Neural cell (in vitro differentiated cells): Measurements from ENCODE around the gene SFR1. TPM values are rescaled to one million over a fixed set of nuclear protein-coding genes. Genes with fewer than 3 reads are reported as not detected.

Experiments used
- H2AFZ ChIP-seq: fragments of 200-600, 300-800 bp; sonication (generic), shearing (Covaris generic); 2 replicates; pipeline ENCODE4 v1.6.0; 2014; ENCODE audit warnings: low read depth, mild to moderate bottlenecking, antibody characterized with exemption, low read length, moderate library complexity
- H3F3A ChIP-seq: fragments of 200-600 bp; shearing (Covaris generic); 2 replicates; pipeline ENCODE4 v1.6.1; 2016; ENCODE audit warnings: mild to moderate bottlenecking, moderate library complexity, mixed read lengths, antibody characterized with exemption, low read length; ENCODE audit not compliant: insufficient read depth, poor library complexity, severe bottlenecking
- H3K27ac ChIP-seq: fragments of 200-600, 300-800 bp; sonication (generic), shearing (Covaris generic); 2 replicates; pipeline ENCODE4 v1.5.1; 2014; ENCODE audit warnings: mild to moderate bottlenecking, low read length, moderate library complexity
- H3K27me3 ChIP-seq: fragments of 300-800, 200-600 bp; sonication (generic), shearing (Covaris generic); 2 replicates; pipeline ENCODE4 v1.6.0; 2014; ENCODE audit warnings: mild to moderate bottlenecking, low read depth, low read length, moderate library complexity; ENCODE audit not compliant: insufficient read depth
- H3K36me3 ChIP-seq: fragments of 300-800, 200-600 bp; sonication (generic), shearing (Covaris generic); 2 replicates; pipeline ENCODE4 v1.5.1; 2014; ENCODE audit warnings: mild to moderate bottlenecking, antibody characterized with exemption, low read length, moderate library complexity; ENCODE audit not compliant: insufficient read depth
- H3K4me2 ChIP-seq: fragments of 300-800, 200-600 bp; sonication (generic), shearing (Covaris generic); 2 replicates; pipeline ENCODE4 v1.6.0; 2014; ENCODE audit warnings: mild to moderate bottlenecking, low read length
- H3K4me3 ChIP-seq: fragments of 300-800, 200-600 bp; sonication (generic), shearing (Covaris generic); 2 replicates; pipeline ENCODE4 v1.5.1; 2014; ENCODE audit warnings: mild to moderate bottlenecking, low read length, moderate library complexity
- H3K79me2 ChIP-seq: fragments of 200-600 bp; shearing (Covaris generic); replicated peaks from 2 replicates; pipeline ENCODE4 v1.6.0; 2014; ENCODE audit warnings: mild to moderate bottlenecking, low read length, moderate library complexity; ENCODE audit not compliant: insufficient read depth
- H3K9ac ChIP-seq: fragments of 300-800, 200-600 bp; sonication (generic), shearing (Covaris generic); 2 replicates; pipeline ENCODE4 v1.6.1; 2016; ENCODE audit warnings: mild to moderate bottlenecking, low read length, mixed read lengths
- H3K9me2 ChIP-seq: fragments of 200-600 bp; shearing (Covaris generic); 2 replicates; pipeline ENCODE4 v1.6.1; 2016; ENCODE audit warnings: mild to moderate bottlenecking, low read length, mixed read lengths; ENCODE audit not compliant: insufficient read depth
- H3K9me3 ChIP-seq: fragments of 200-600, 300-800 bp; sonication (generic), shearing (Covaris generic); 2 replicates; pipeline ENCODE4 v1.6.1; 2016; ENCODE audit warnings: mild to moderate bottlenecking, mixed run types, low read length, moderate library complexity, mixed read lengths
- H4K20me1 ChIP-seq: fragments of 200-600 bp; shearing (Covaris generic); 2 replicates; pipeline ENCODE4 v1.6.1; 2016; ENCODE audit warnings: mild to moderate bottlenecking, mixed run types; ENCODE audit not compliant: insufficient read depth
- CTCF ChIP-seq: fragments of 450-650 bp; IDR thresholded peaks from 2 replicates; pipeline ENCODE4 v1.5.1; 2014; ENCODE audit warnings: antibody characterized with exemption, mild to moderate bottlenecking, moderate library complexity; ENCODE audit not compliant: poor library complexity, severe bottlenecking
- EP300 ChIP-seq: fragments of 450-650 bp; conservative IDR thresholded peaks from 2 replicates; pipeline ENCODE4 v1.6.1; 2014; ENCODE audit warnings: antibody characterized with exemption, mild to moderate bottlenecking, moderate library complexity; ENCODE audit not compliant: poor library complexity, severe bottlenecking
- EZH2 ChIP-seq: fragments of 200-600, 300-800 bp; shearing (Covaris generic), sonication (generic); IDR thresholded peaks from 2 replicates; pipeline ENCODE4 v1.6.1; 2014; ENCODE audit warnings: antibody characterized with exemption, low read length, borderline replicate concordance, mild to moderate bottlenecking; ENCODE audit not compliant: insufficient read depth, poor library complexity, severe bottlenecking
- MXI1 ChIP-seq: fragments of 450-650 bp; conservative IDR thresholded peaks from 2 replicates; pipeline ENCODE4 v1.6.1; 2014; ENCODE audit warnings: antibody characterized with exemption, mild to moderate bottlenecking; ENCODE audit not compliant: poor library complexity, severe bottlenecking
- POLR2AphosphoS5 ChIP-seq: IDR thresholded peaks from 2 replicates; pipeline ENCODE4 v1.6.1; 2012
- RAD21 ChIP-seq: fragments of 450-650 bp; conservative IDR thresholded peaks from 2 replicates; pipeline ENCODE4 v1.6.1; 2014; ENCODE audit warnings: antibody characterized with exemption, mild to moderate bottlenecking, moderate library complexity
- SMC3 ChIP-seq: fragments of 450-650 bp; conservative IDR thresholded peaks from 2 replicates; pipeline ENCODE4 v1.6.1; 2014; ENCODE audit warnings: antibody characterized with exemption, mild to moderate bottlenecking, moderate library complexity; ENCODE audit not compliant: poor library complexity
- TAF1 ChIP-seq: IDR thresholded peaks from 2 replicates; pipeline ENCODE4 v1.6.1; 2012; ENCODE audit warnings: low read depth
- polyA plus RNA-seq: library from polyadenylated mRNA; depleted of rRNA; stranded (reverse); fragments of >200 nt; gene quantifications from 2 replicates; pipeline ENCODE4 v1.2.3, GENCODE V29; 2014
- TF ChIP-seq, protein P1 (sequence below): IDR thresholded peaks from 2 replicates; pipeline ENCODE4 v1.6.1; 2012; ENCODE audit warnings: borderline replicate concordance

The SFR1 gene
- polyA plus RNA-seq, 1 donor from 2014 or later: 5.0 TPM

- Histone ChIP-seq H4K20me1 (no peaks in the 10 kb centered on the region), H3F3A (no peaks in the 10 kb centered on the region), H3K9ac (no peak overlapping the region), H3K36me3 (no peaks in the 10 kb centered on the region), H3K27me3 (no peaks in the 10 kb centered on the region), H3K9me2 (no peaks in the 10 kb centered on the region), H3K9me3 (no peaks in the 10 kb centered on the region), H2AFZ (no peak overlapping the region), H3K4me3 (peak overlapping the region; percentile 73), H3K4me2 (peak overlapping the region; percentile 18), H3K27ac (no peak overlapping the region), H3K79me2 (no peaks in the 10 kb centered on the region)
- TF ChIP-seq EZH2 (no peak), SMC3 (no peak), EP300 (no peak), CTCF (no peak), TAF1 (no peak), POLR2AphosphoS5 (no peak), MXI1 (no peak), RAD21 (no peak)
- TF ChIP-seq, protein P1, sequence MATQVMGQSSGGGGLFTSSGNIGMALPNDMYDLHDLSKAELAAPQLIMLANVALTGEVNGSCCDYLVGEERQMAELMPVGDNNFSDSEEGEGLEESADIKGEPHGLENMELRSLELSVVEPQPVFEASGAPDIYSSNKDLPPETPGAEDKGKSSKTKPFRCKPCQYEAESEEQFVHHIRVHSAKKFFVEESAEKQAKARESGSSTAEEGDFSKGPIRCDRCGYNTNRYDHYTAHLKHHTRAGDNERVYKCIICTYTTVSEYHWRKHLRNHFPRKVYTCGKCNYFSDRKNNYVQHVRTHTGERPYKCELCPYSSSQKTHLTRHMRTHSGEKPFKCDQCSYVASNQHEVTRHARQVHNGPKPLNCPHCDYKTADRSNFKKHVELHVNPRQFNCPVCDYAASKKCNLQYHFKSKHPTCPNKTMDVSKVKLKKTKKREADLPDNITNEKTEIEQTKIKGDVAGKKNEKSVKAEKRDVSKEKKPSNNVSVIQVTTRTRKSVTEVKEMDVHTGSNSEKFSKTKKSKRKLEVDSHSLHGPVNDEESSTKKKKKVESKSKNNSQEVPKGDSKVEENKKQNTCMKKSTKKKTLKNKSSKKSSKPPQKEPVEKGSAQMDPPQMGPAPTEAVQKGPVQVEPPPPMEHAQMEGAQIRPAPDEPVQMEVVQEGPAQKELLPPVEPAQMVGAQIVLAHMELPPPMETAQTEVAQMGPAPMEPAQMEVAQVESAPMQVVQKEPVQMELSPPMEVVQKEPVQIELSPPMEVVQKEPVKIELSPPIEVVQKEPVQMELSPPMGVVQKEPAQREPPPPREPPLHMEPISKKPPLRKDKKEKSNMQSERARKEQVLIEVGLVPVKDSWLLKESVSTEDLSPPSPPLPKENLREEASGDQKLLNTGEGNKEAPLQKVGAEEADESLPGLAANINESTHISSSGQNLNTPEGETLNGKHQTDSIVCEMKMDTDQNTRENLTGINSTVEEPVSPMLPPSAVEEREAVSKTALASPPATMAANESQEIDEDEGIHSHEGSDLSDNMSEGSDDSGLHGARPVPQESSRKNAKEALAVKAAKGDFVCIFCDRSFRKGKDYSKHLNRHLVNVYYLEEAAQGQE: no peak
Observed at GRCh38 chr10:104120512-104120902, 1.5 kb upstream of the SFR1 start.

DNA sequence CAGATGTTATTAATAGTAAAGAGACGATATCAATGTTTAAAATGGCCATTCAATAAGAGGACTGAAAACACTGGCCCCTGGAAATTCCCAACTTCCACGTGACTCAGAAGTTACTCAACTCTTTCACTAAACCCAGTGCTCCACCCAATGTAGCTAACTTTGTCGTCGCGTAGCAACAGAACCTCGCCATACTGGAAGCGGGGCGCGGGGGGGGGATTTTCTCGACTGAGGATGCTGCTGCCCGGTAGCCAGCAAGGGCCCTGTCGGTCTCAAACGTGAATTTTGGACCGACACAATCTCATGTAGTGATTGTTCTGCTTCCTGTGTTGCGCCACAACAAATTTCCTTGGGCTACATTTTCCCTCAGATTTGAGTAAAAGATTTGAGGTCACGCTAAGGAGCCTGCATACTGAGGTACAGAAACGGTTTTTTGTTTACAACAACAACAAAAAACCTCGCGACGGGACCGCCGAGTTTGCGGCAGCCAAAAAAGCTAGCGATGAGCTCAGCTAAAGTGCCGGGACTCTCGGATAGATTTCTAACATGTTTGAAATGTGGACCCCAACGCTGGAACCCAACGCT is 977 bp upstream of the SFR1 start:
- H3K79me2 ChIP-seq: no peaks in the 10 kb centered on the region
- H3K27ac ChIP-seq: peak overlapping the region; percentile 88
- H3K4me3 ChIP-seq: peak overlapping the region; percentile 73
- H3F3A ChIP-seq: no peaks in the 10 kb centered on the region
- no peaks in the 10 kb centered on the region for H3K9me2 ChIP-seq
- peak overlapping the region; percentile 81 for H3K9ac ChIP-seq
- no peaks in the 10 kb centered on the region for H4K20me1 ChIP-seq
- no peaks in the 10 kb centered on the region for H3K27me3 ChIP-seq
- H2AFZ ChIP-seq: peak overlapping the region; percentile 87
- H3K4me2 ChIP-seq: peak overlapping the region; percentile 18
- H3K9me3 ChIP-seq: no peaks in the 10 kb centered on the region
- TF ChIP-seq POLR2AphosphoS5: no peak
- TF ChIP-seq RAD21: no peak
- TF ChIP-seq, protein P1: no peak
- H3K36me3 ChIP-seq: no peaks in the 10 kb centered on the region
